Neural progenitor cell (in vitro differentiated cells): Measurements from ENCODE around the gene GAB2.

ENCODE experiments used
- CTCF ChIP-seq: fragments of 200-600 bp; sonication (generic); IDR thresholded peaks from 2 replicates; pipeline ENCODE4 v1.5.1; 2017; ENCODE audit warnings: antibody characterized with exemption, mild to moderate bottlenecking
- EZH2phosphoT487 ChIP-seq: fragments of 200-600 bp; sonication (generic); IDR thresholded peaks from 2 replicates; pipeline ENCODE4 v1.6.1; 2017; ENCODE audit warnings: antibody characterized with exemption

- TF ChIP-seq EZH2phosphoT487: no peak
- TF ChIP-seq CTCF: no peak
Observed at GRCh38 chr11:78254268-78254667, 163.4 kb downstream of the GAB2 start.
